Measurements from ENCODE around the gene ADAT1. TPM values are rescaled to one million over a fixed set of nuclear protein-coding genes. Genes with fewer than 3 reads are reported as not detected.
A peak's percentile ranks its signal among the peaks of the same experiment; 100 is the strongest.

ADAT1 gene
- total and polyA plus RNA-seq, 10 of the 15 experiments (the other 5 are each of a cell fraction or from before 2014, with no cell fraction given), result 26.2 to 77.4 (median 55.8) TPM

DNA sequence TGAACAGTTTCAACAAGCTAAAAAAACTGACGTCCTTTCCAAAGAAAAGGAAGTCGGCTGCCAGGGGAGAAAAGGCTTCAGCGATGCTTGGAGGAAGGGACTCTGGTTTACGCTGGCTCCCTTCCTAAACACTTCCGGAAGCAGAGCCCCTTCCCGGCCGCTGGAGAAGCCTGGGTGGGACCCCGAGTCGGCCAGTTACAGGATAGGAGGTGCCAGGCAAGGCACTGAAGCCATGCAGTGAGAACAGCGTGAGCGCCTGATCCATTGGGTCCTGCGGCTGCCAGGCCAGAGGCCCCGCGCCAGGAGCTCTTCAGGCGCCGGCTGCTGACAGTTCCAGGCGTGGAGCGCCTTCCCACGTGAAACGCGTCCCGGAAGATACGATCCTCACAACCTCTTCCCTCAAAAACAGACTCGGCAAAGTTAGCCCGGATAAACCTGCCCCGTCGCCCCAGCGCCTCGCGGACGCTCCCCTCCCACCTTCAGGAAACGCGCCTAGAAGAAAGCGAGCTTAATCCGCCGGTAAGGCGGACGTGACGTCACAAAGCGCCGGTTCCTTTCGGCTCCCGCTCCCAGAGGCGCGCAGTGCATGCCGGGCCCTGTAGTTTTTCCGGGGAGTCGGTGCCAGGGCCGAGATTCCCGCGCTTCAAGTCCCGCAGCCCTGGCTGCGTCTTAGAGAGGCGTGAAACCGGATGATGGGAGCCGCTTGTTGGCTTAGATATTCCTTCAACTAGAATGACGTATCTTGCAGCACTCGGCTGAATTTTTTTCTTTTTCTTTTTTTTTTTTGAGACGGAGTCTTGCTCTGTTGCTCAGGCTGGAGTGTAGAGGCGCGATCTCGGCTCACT, at the start of gene ADAT1 (continued):
- TF ChIP-seq, protein P1, sequence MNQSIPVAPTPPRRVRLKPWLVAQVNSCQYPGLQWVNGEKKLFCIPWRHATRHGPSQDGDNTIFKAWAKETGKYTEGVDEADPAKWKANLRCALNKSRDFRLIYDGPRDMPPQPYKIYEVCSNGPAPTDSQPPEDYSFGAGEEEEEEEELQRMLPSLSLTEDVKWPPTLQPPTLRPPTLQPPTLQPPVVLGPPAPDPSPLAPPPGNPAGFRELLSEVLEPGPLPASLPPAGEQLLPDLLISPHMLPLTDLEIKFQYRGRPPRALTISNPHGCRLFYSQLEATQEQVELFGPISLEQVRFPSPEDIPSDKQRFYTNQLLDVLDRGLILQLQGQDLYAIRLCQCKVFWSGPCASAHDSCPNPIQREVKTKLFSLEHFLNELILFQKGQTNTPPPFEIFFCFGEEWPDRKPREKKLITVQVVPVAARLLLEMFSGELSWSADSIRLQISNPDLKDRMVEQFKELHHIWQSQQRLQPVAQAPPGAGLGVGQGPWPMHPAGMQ (IDR thresholded peaks at IDR 0.05; ENCODE audit: borderline replicate concordance), result peak; percentile 66
- peak; percentile 100 for TF ChIP-seq NBN (IDR thresholded peaks at IDR 0.05)
- no peak for TF ChIP-seq FOXM1 (IDR thresholded peaks at IDR 0.05; ENCODE audit: low read depth, low read length)
- TF ChIP-seq BCLAF1 (IDR thresholded peaks at IDR 0.05), result no peak
- no peak for TF ChIP-seq FOXK2 (IDR thresholded peaks at IDR 0.05)
- peak; percentile 94 for TF ChIP-seq POLR2AphosphoS5 (IDR thresholded peaks at IDR 0.05; ENCODE audit: low read length)
- TF ChIP-seq, protein P2, sequence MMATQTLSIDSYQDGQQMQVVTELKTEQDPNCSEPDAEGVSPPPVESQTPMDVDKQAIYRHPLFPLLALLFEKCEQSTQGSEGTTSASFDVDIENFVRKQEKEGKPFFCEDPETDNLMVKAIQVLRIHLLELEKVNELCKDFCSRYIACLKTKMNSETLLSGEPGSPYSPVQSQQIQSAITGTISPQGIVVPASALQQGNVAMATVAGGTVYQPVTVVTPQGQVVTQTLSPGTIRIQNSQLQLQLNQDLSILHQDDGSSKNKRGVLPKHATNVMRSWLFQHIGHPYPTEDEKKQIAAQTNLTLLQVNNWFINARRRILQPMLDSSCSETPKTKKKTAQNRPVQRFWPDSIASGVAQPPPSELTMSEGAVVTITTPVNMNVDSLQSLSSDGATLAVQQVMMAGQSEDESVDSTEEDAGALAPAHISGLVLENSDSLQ (IDR thresholded peaks at IDR 0.05), result peak; percentile 45; the same call in 1 of the 2 replicates
- no peak for TF ChIP-seq TCF7 (IDR thresholded peaks at IDR 0.05; ENCODE audit: borderline replicate concordance)
- no peak for TF ChIP-seq NFXL1 (IDR thresholded peaks at IDR 0.05; ENCODE audit: borderline replicate concordance)
- TF ChIP-seq IKZF1 (conservative IDR thresholded peaks at IDR 0.05), result peak; percentile 94
- no peak for TF ChIP-seq FOS (IDR thresholded peaks at IDR 0.05; ENCODE audit: borderline replicate concordance, extremely low read depth, insufficient read length)
- peak; percentile 28; the same call in 1 of the 2 replicates for TF ChIP-seq EED (IDR thresholded peaks at IDR 0.05; ENCODE audit: low read depth)
- TF ChIP-seq NFYB (IDR thresholded peaks at IDR 0.05; ENCODE audit: insufficient read depth, low read depth, low read length), result no peak
- no peak; the same call in 1 of the 2 replicates for TF ChIP-seq RCOR1 (conservative IDR thresholded peaks at IDR 0.05; ENCODE audit: low read depth, low read length)
- TF ChIP-seq YY1 (IDR thresholded peaks at IDR 0.05; ENCODE audit: low read depth, low read length), result peak; percentile 47; the same call in 1 of the 2 replicates
- no peak for TF ChIP-seq BMI1 (IDR thresholded peaks at IDR 0.05; ENCODE audit: borderline replicate concordance)
- no peak for TF ChIP-seq STAT3 (IDR thresholded peaks at IDR 0.05; ENCODE audit: low read depth, low read length)
- no peak for TF ChIP-seq EP300 (IDR thresholded peaks at IDR 0.05; ENCODE audit: borderline replicate concordance in 1 of 2, control insufficient read depth in 1 of 2, low read depth in 2 of 2, low read length in 2 of 2)
- TF ChIP-seq BCL11A (IDR thresholded peaks at IDR 0.05; ENCODE audit: low read depth, low read length), result no peak
- TF ChIP-seq BHLHE40 (IDR thresholded peaks at IDR 0.05; ENCODE audit: borderline replicate concordance in 1 of 2, low read depth in 2 of 2, low read length in 1 of 2), result peak in 1 of 2 experiments; percentile 53; a peak in 1 of 4 replicates
- no peak for TF ChIP-seq SREBF2 (IDR thresholded peaks at IDR 0.05; ENCODE audit: low read length)
- TF ChIP-seq, protein P3, sequence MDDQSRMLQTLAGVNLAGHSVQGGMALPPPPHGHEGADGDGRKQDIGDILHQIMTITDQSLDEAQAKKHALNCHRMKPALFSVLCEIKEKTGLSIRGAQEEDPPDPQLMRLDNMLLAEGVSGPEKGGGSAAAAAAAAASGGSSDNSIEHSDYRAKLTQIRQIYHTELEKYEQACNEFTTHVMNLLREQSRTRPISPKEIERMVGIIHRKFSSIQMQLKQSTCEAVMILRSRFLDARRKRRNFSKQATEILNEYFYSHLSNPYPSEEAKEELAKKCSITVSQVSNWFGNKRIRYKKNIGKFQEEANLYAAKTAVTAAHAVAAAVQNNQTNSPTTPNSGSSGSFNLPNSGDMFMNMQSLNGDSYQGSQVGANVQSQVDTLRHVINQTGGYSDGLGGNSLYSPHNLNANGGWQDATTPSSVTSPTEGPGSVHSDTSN (IDR thresholded peaks at IDR 0.05; ENCODE audit: insufficient replicate concordance, low read depth, low read length), result no peak
- no peak for TF ChIP-seq MTA3 (IDR thresholded peaks at IDR 0.05; ENCODE audit: borderline replicate concordance, low read length)
- peak; percentile 93 for TF ChIP-seq ATF7 (IDR thresholded peaks at IDR 0.05; ENCODE audit: low read depth)

All from GM12878 (cell line).